Measurements from ENCODE around the gene KIF13A. TPM values are rescaled to one million over a fixed set of nuclear protein-coding genes. Genes with fewer than 3 reads are reported as not detected.

Gene KIF13A
- total and polyA plus RNA-seq, 4 donors = 4.3 to 28.1 (median 10.6) TPM

- WGBS = 76% methylated on average over 3 of the region's 3 CpGs
- Histone ChIP-seq H3K4me1 (ENCODE audit: control insufficient read depth in 4 of 4, insufficient read depth in 4 of 4, low read length in 3 of 4) (no peaks in the 10 kb centered on the region), H3K27me3 (ENCODE audit: control insufficient read depth in 4 of 4, insufficient read depth in 4 of 4, low read length in 3 of 4) (no peaks in the 10 kb centered on the region), H3K4me3 (ENCODE audit: low read depth in 1 of 3, low read length in 3 of 3) (no peak overlapping the region), H3K9ac (ENCODE audit: low read depth in 1 of 2, low read length in 2 of 2) (no peak overlapping the region), H3K9me3 (ENCODE audit: control insufficient read depth in 4 of 4, low read length in 3 of 4) (no peaks in the 10 kb centered on the region), H3K36me3 (ENCODE audit: control insufficient read depth in 4 of 4, insufficient read depth in 3 of 4, low read depth in 1 of 4, low read length in 3 of 4) (no peaks in the 10 kb centered on the region), H3K27ac (ENCODE audit: low read depth in 1 of 2, low read length in 2 of 2) (no peak overlapping the region)
- DNase-seq (ENCODE audit: low spot score) = no peak
- TF ChIP-seq SP1 (IDR thresholded peaks at IDR 0.05) = no peak
- no peak for TF ChIP-seq ATF3 (IDR thresholded peaks at IDR 0.05)
- TF ChIP-seq YY1 (IDR thresholded peaks at IDR 0.05) = no peak
- no peak for TF ChIP-seq HNF4G (IDR thresholded peaks at IDR 0.05)
Observed at GRCh38 chr6:17719323-17720041, 268.0 kb downstream of the KIF13A start.

GRCh38 chr6:17716221-17716620 is 271.2 kb downstream of the KIF13A start:
- H3K4me3 ChIP-seq (ENCODE audit: low read depth in 1 of 3, low read length in 3 of 3) = no peak overlapping the region
- H3K27ac ChIP-seq (ENCODE audit: low read depth in 1 of 2, low read length in 2 of 2) = no peak overlapping the region
- no peaks in the 10 kb centered on the region for H3K27me3 ChIP-seq (ENCODE audit: control insufficient read depth in 4 of 4, insufficient read depth in 4 of 4, low read length in 3 of 4)
- TF ChIP-seq TAF1 (conservative IDR thresholded peaks at IDR 0.05) = no peak
- no peak for TF ChIP-seq HNF4A (conservative IDR thresholded peaks at IDR 0.05)
- TF ChIP-seq, protein P1, sequence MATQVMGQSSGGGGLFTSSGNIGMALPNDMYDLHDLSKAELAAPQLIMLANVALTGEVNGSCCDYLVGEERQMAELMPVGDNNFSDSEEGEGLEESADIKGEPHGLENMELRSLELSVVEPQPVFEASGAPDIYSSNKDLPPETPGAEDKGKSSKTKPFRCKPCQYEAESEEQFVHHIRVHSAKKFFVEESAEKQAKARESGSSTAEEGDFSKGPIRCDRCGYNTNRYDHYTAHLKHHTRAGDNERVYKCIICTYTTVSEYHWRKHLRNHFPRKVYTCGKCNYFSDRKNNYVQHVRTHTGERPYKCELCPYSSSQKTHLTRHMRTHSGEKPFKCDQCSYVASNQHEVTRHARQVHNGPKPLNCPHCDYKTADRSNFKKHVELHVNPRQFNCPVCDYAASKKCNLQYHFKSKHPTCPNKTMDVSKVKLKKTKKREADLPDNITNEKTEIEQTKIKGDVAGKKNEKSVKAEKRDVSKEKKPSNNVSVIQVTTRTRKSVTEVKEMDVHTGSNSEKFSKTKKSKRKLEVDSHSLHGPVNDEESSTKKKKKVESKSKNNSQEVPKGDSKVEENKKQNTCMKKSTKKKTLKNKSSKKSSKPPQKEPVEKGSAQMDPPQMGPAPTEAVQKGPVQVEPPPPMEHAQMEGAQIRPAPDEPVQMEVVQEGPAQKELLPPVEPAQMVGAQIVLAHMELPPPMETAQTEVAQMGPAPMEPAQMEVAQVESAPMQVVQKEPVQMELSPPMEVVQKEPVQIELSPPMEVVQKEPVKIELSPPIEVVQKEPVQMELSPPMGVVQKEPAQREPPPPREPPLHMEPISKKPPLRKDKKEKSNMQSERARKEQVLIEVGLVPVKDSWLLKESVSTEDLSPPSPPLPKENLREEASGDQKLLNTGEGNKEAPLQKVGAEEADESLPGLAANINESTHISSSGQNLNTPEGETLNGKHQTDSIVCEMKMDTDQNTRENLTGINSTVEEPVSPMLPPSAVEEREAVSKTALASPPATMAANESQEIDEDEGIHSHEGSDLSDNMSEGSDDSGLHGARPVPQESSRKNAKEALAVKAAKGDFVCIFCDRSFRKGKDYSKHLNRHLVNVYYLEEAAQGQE (IDR thresholded peaks at IDR 0.05) = no peak
- TF ChIP-seq ZBTB33 (IDR thresholded peaks at IDR 0.05) = no peak
- TF ChIP-seq RXRA (IDR thresholded peaks at IDR 0.05) = no peak
- no peak for TF ChIP-seq FOXA1 (IDR thresholded peaks at IDR 0.05)
- no peak for TF ChIP-seq EGR1 (IDR thresholded peaks at IDR 0.05; ENCODE audit: low read depth in 2 of 2)
- TF ChIP-seq GABPA (IDR thresholded peaks at IDR 0.05 in 1 of 2, conservative IDR thresholded peaks at IDR 0.05 in 1 of 2) = no peak
- TF ChIP-seq SP1 (IDR thresholded peaks at IDR 0.05) = no peak
- TF ChIP-seq ATF3 (IDR thresholded peaks at IDR 0.05) = no peak
- TF ChIP-seq FOXA2 (IDR thresholded peaks at IDR 0.05) = no peak
- TF ChIP-seq YY1 (IDR thresholded peaks at IDR 0.05) = no peak
- TF ChIP-seq, protein P2, sequence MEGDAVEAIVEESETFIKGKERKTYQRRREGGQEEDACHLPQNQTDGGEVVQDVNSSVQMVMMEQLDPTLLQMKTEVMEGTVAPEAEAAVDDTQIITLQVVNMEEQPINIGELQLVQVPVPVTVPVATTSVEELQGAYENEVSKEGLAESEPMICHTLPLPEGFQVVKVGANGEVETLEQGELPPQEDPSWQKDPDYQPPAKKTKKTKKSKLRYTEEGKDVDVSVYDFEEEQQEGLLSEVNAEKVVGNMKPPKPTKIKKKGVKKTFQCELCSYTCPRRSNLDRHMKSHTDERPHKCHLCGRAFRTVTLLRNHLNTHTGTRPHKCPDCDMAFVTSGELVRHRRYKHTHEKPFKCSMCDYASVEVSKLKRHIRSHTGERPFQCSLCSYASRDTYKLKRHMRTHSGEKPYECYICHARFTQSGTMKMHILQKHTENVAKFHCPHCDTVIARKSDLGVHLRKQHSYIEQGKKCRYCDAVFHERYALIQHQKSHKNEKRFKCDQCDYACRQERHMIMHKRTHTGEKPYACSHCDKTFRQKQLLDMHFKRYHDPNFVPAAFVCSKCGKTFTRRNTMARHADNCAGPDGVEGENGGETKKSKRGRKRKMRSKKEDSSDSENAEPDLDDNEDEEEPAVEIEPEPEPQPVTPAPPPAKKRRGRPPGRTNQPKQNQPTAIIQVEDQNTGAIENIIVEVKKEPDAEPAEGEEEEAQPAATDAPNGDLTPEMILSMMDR (IDR thresholded peaks at IDR 0.05; ENCODE audit: low read depth, low read length, missing input control) = no peak
- TF ChIP-seq HNF4G (IDR thresholded peaks at IDR 0.05) = no peak
- TF ChIP-seq, protein P3, sequence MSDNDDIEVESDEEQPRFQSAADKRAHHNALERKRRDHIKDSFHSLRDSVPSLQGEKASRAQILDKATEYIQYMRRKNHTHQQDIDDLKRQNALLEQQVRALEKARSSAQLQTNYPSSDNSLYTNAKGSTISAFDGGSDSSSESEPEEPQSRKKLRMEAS (IDR thresholded peaks at IDR 0.05) = no peak
- no peak for TF ChIP-seq NR2F2 (IDR thresholded peaks at IDR 0.05)
- no peak for TF ChIP-seq RAD21 (IDR thresholded peaks at IDR 0.05)
- TF ChIP-seq JUND (IDR thresholded peaks at IDR 0.05) = no peak
- no peaks in the 10 kb centered on the region for H3K4me1 ChIP-seq (ENCODE audit: control insufficient read depth in 4 of 4, insufficient read depth in 4 of 4, low read length in 3 of 4)
- no peaks in the 10 kb centered on the region for H3K9me3 ChIP-seq (ENCODE audit: control insufficient read depth in 4 of 4, low read length in 3 of 4)
- WGBS = 81% methylated on average over 2 of the region's 2 CpGs
- DNase-seq (ENCODE audit: low spot score) = no peak
- H3K9ac ChIP-seq (ENCODE audit: low read depth in 1 of 2, low read length in 2 of 2) = no peak overlapping the region
- no peaks in the 10 kb centered on the region for H3K36me3 ChIP-seq (ENCODE audit: control insufficient read depth in 4 of 4, insufficient read depth in 3 of 4, low read depth in 1 of 4, low read length in 3 of 4)
